Hepatocyte (in vitro differentiated cells): ENCODE results near the gene SIX2. TPM values are rescaled to one million over a fixed set of nuclear protein-coding genes. Genes with fewer than 3 reads are reported as not detected.

Experiments used
- DNase-seq: peaks from one replicate; pipeline ENCODE4 v3.0.0-alpha.2; 2016; ENCODE audit warnings: low spot score
- H2AFZ ChIP-seq: fragments of 200-600 bp; sonication (generic); 2 replicates; pipeline ENCODE4 v1.6.0; 2016; ENCODE audit warnings: antibody characterized with exemption, mild to moderate bottlenecking
- H3K27ac ChIP-seq: fragments of 200-600 bp; sonication (generic); 2 replicates; pipeline ENCODE4 v1.5.1; 2016; ENCODE audit warnings: mild to moderate bottlenecking
- H3K27me3 ChIP-seq: fragments of 200-600 bp; sonication (generic); 2 replicates; pipeline ENCODE4 v1.6.1; 2016
- H3K36me3 ChIP-seq: fragments of 200-600 bp; sonication (generic); replicated peaks from 2 replicates; pipeline ENCODE4 v1.5.1; 2016; ENCODE audit warnings: low read depth; ENCODE audit not compliant: insufficient read depth
- H3K4me1 ChIP-seq: fragments of 200-600 bp; sonication (generic); 2 replicates; pipeline ENCODE4 v1.5.1; 2016; ENCODE audit warnings: mild to moderate bottlenecking, moderate library complexity; ENCODE audit not compliant: insufficient read depth
- H3K4me2 ChIP-seq: fragments of 200-600 bp; sonication (generic); 2 replicates; pipeline ENCODE4 v1.6.0; 2016
- H3K4me3 ChIP-seq: fragments of 200-600 bp; sonication (generic); 2 replicates; pipeline ENCODE4 v1.5.1; 2016; ENCODE audit warnings: mild to moderate bottlenecking
- H3K79me2 ChIP-seq: fragments of 200-600 bp; sonication (generic); 2 replicates; pipeline ENCODE4 v1.6.0; 2017; ENCODE audit warnings: mild to moderate bottlenecking
- H3K9me2 ChIP-seq: fragments of 200-600 bp; sonication (generic); replicated peaks from 2 replicates; pipeline ENCODE4 v1.6.0; 2017; ENCODE audit warnings: mild to moderate bottlenecking; ENCODE audit not compliant: insufficient read depth
- H3K9me3 ChIP-seq: fragments of 200-600 bp; sonication (generic); 2 replicates; pipeline ENCODE4 v1.5.1; 2016; ENCODE audit warnings: low read depth, mild to moderate bottlenecking
- H4K20me1 ChIP-seq: fragments of 200-600 bp; sonication (generic); 2 replicates; pipeline ENCODE4 v1.6.0; 2016; ENCODE audit warnings: mild to moderate bottlenecking; ENCODE audit not compliant: insufficient read depth, poor library complexity, severe bottlenecking
- CTCF ChIP-seq: fragments of 200-600 bp; sonication (generic); IDR thresholded peaks from 2 replicates; pipeline ENCODE4 v1.5.1; 2016; ENCODE audit warnings: antibody characterized with exemption, mild to moderate bottlenecking; ENCODE audit not compliant: poor library complexity
- EZH2 ChIP-seq: fragments of 200-600 bp; sonication (generic); IDR thresholded peaks from 2 replicates; pipeline ENCODE4 v1.6.1; 2016; ENCODE audit warnings: antibody characterized with exemption, mild to moderate bottlenecking, borderline replicate concordance
- EZH2phosphoT487 ChIP-seq: fragments of 200-600 bp; sonication (generic); IDR thresholded peaks from one replicate; pipeline ENCODE4 v1.6.1; 2018; ENCODE audit warnings: antibody characterized with exemption, mild to moderate bottlenecking, low read depth, moderate library complexity; ENCODE audit not compliant: unreplicated experiment, severe bottlenecking
- WGBS: methylation state at CpG from one replicate; pipeline ENCODE4 v1.1.6; 2016; ENCODE audit warnings: low lambda C conversion rate; ENCODE audit errors: missing lambda C conversion rate; 5-methylcytosine and 5-hydroxymethylcytosine counted together
- polyA plus RNA-seq: library from polyadenylated mRNA; unstranded; fragments of >200 nt; fragmentation: Nextera tagmentation; extraction: Ambion mirVana; gene quantifications from 2 replicates; pipeline ENCODE4 v1.2.1, GENCODE V29; 2016
- total RNA-seq: library from RNA; depleted of rRNA; stranded (reverse); fragments of >200 nt; gene quantifications from 2 replicates; pipeline ENCODE4 v1.2.3, GENCODE V29; 2014

SIX2 gene
- total and polyA plus RNA-seq, 2 experiments from 2014 or later: 0.53 to 1.3 TPM

DNA sequence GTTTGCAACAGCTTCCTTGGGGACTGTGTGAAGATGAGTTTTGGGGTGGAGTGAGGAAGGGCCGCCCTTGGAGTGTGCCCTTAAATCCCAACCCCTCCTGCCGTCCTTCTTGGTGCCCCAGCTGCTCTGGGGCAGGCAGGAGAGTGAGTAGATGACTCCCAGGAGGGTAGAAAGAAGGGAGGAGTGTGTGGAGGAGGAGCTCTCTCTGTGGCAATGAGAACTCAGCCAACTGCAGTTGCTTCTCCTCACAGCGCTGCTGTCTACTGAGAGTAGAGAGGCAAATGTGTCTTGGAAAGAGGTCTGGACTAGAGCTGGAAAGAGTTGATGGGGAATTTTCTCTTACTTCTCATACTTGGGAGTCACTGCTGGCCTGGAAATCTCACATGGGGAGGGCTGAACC, 21.8 kb upstream of the SIX2 start:
- H3K9me2 ChIP-seq: no peaks in the 10 kb centered on the region
- H4K20me1 ChIP-seq: no peaks in the 10 kb centered on the region
- no peak for DNase-seq
- 90% methylated on average over 3 of the region's 3 CpGs for WGBS
- no peak overlapping the region for H3K27ac ChIP-seq
- peaks cover 6% of the 10 kb centered on the region for H3K27me3 ChIP-seq
- no peak overlapping the region for H3K4me2 ChIP-seq
- no peaks in the 10 kb centered on the region for H3K4me1 ChIP-seq
- no peaks in the 10 kb centered on the region for H3K9me3 ChIP-seq
- H3K4me3 ChIP-seq: no peak overlapping the region
- TF ChIP-seq EZH2: no peak
- no peak for TF ChIP-seq EZH2phosphoT487
- TF ChIP-seq CTCF: no peak
- H3K79me2 ChIP-seq: no peaks in the 10 kb centered on the region
- no peak overlapping the region for H2AFZ ChIP-seq
- no peaks in the 10 kb centered on the region for H3K36me3 ChIP-seq

DNA sequence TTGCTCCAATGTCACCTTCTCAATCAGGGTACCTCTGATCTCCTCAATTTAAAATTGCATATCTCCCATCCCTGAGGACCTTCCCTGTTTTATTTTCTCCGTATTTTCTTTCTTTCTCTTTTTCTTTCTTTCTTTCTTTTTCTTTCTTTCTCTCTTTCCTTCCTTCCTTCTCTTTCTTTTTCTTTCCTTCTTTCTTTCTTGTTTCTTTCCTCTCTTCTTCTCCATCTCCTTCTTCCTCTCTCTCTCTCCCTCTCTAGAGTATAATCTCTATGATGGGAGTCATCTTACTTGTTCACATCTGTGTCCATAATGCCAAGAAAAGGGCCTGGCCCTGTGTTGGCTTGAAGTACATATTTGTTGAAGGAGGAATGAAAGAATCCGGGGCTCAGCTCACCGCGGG, 21.3 kb upstream of the SIX2 start:
- Histone ChIP-seq H4K20me1 (no peaks in the 10 kb centered on the region), H3K4me3 (no peak overlapping the region), H2AFZ (no peak overlapping the region), H3K9me3 (no peaks in the 10 kb centered on the region), H3K4me1 (no peaks in the 10 kb centered on the region), H3K79me2 (no peaks in the 10 kb centered on the region), H3K4me2 (no peak overlapping the region), H3K27me3 (peaks cover 6% of the 10 kb centered on the region), H3K27ac (no peak overlapping the region), H3K36me3 (no peaks in the 10 kb centered on the region), H3K9me2 (no peaks in the 10 kb centered on the region)
- 98% methylated on average over 4 of the region's 4 CpGs for WGBS
- DNase-seq: no peak
- no peak for TF ChIP-seq EZH2phosphoT487
- no peak for TF ChIP-seq CTCF
- no peak for TF ChIP-seq EZH2

GRCh38 chr2:45029215-45029614, 20.0 kb upstream of the SIX2 start:
- Histone ChIP-seq H3K4me1 (no peaks in the 10 kb centered on the region), H4K20me1 (no peaks in the 10 kb centered on the region), H3K27ac (no peak overlapping the region), H2AFZ (no peak overlapping the region), H3K9me2 (no peaks in the 10 kb centered on the region), H3K9me3 (no peaks in the 10 kb centered on the region), H3K79me2 (no peaks in the 10 kb centered on the region), H3K27me3 (peaks cover 6% of the 10 kb centered on the region), H3K36me3 (no peaks in the 10 kb centered on the region), H3K4me2 (no peak overlapping the region), H3K4me3 (no peak overlapping the region)
- TF ChIP-seq EZH2: no peak
- TF ChIP-seq CTCF: no peak
- no peak for TF ChIP-seq EZH2phosphoT487
- no peak for DNase-seq
- WGBS: 69% methylated on average over 6 of the region's 6 CpGs

DNA sequence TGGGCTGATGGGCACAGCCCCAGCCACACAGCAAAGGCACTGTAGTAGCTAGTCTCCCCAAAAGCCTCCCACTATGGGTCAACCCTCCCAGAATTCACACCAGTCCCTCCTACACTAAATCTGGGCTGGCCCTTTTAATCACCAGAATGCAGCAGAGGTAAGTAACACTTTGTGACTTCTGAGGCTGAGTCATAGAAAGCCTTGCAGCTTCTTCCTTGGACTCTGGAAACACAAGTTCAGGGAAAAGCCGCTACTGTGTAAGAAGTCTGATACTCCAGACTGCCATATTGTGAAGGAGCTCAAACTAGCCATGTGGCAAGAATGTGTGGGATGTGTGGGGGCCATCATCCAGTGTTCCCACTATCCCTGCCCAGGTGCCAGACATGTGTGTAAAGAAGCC, 19.0 kb upstream of the SIX2 start:
- no peak for DNase-seq
- peaks cover 6% of the 10 kb centered on the region for H3K27me3 ChIP-seq
- H3K36me3 ChIP-seq: no peaks in the 10 kb centered on the region
- no peak overlapping the region for H3K4me3 ChIP-seq
- no peaks in the 10 kb centered on the region for H3K4me1 ChIP-seq
- H2AFZ ChIP-seq: no peak overlapping the region
- H3K4me2 ChIP-seq: no peak overlapping the region
- TF ChIP-seq EZH2phosphoT487 (no peak), EZH2 (no peak), CTCF (no peak)
- H3K9me3 ChIP-seq: no peaks in the 10 kb centered on the region
- no peaks in the 10 kb centered on the region for H3K9me2 ChIP-seq
- no peaks in the 10 kb centered on the region for H3K79me2 ChIP-seq
- H4K20me1 ChIP-seq: no peaks in the 10 kb centered on the region
- WGBS: 82% methylated on average over 1 of the region's 1 CpG
- H3K27ac ChIP-seq: no peak overlapping the region
